D721Med (cell line): ENCODE measurements around the gene HAPLN2.

Source experiments
- DNase-seq: peaks from one replicate; pipeline ENCODE4 v3.0.0; 2011; ENCODE audit warnings: low spot score; ENCODE audit not compliant: insufficient read length
- FAIRE-seq: peaks from 2 replicates; lab custom pipeline; 2011; peaks lifted over from hg19 to GRCh38; lab: Jason Lieb, UNC
- CTCF ChIP-seq: IDR thresholded peaks from 2 replicates; pipeline ENCODE4 v1.5.1; 2012; ENCODE audit warnings: mild to moderate bottlenecking, control low read depth; ENCODE audit not compliant: insufficient read depth; ENCODE audit errors: missing control alignments

HAPLN2 gene

GRCh38 chr1:156659661-156659987, 40.4 kb downstream of the HAPLN2 start:
- DNase-seq (no peak), FAIRE-seq (no peak)
- no peak for TF ChIP-seq CTCF

- TF ChIP-seq CTCF = peak; percentile 99
- no peak for FAIRE-seq
Measured at GRCh38 chr1:156659988-156660751, 41.0 kb downstream of the HAPLN2 start.

GRCh38 chr1:156660752-156661112, 41.5 kb downstream of the HAPLN2 start:
- FAIRE-seq (no peak), DNase-seq (no peak)
- TF ChIP-seq CTCF = no peak

More at GRCh38 chr1:156659988-156660751, 41.0 kb downstream of the HAPLN2 start:
- peak; percentile 100 for DNase-seq

- DNase-seq = no peak
- TF ChIP-seq CTCF = no peak
- no peak for FAIRE-seq
Measured at GRCh38 chr1:156662005-156662799, 43.0 kb downstream of the HAPLN2 start.

- DNase-seq = no peak
- no peak for TF ChIP-seq CTCF
- no peak for FAIRE-seq
Measured at GRCh38 chr1:156662800-156663055, 43.5 kb downstream of the HAPLN2 start.

GRCh38 chr1:156663178-156663577, 44.0 kb downstream of the HAPLN2 start:
- DNase-seq (no peak), FAIRE-seq (no peak)
- TF ChIP-seq CTCF = no peak

- TF ChIP-seq CTCF = no peak
- FAIRE-seq (no peak), DNase-seq (no peak)
Measured at GRCh38 chr1:156664046-156664766, 45.0 kb downstream of the HAPLN2 start.
